ENCODE measurements around the gene LAMA3.

The LAMA3 gene

DNA sequence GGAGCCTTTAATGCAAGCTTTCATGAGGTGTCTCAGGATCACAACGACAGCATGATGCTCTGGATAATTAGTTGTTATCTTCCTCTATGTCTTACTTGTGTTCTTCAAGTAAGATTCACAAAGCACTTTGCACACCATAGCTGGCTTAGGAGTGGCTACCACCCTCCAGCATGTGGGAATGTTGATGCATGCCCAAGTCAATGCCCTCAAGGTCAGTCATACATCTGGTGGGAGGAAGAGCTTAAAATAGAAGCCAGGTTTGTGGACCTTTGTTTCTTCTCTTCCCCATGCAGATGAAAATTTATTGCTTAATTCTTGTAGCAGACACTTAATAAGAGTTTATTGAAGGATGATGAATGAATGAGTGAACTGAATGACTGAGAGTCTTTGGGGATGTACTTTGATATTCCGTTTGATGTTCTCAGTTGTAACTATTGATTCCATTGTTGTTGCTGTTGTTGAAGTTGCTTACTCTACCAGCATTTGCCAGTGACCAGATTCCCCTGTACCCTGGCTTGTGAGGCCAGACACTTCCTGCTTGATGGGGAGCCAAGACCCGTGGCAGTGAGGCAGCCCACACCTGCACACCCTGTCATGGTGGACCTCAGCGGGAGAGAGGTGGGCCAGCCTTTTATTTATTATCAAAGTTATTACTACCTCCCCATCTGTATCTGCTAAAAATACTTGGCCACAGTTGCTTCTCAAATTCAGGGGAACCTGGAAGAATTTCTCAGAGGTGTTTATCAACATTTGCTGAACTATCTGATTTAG lies 137.8 kb downstream of the LAMA3 start:
- Histone ChIP-seq H3K9ac (ENCODE audit: low read depth in 1 of 2, low read length in 2 of 2) (no peak overlapping the region), H3K36me3 (ENCODE audit: control insufficient read depth in 1 of 2, insufficient read depth in 2 of 2, low read length in 2 of 2) (no peaks in the 10 kb centered on the region), H3K27me3 (ENCODE audit: control insufficient read depth in 1 of 2, insufficient read depth in 2 of 2, low read length in 2 of 2) (no peaks in the 10 kb centered on the region), H3K27ac (ENCODE audit: low read depth, low read length) (no peak overlapping the region), H3K4me3 (ENCODE audit: low read depth in 1 of 2, low read length in 2 of 2) (no peak overlapping the region), H3K9me3 (ENCODE audit: control insufficient read depth in 1 of 2, low read length in 2 of 2) (no peaks in the 10 kb centered on the region), H3K4me1 (ENCODE audit: control insufficient read depth in 1 of 2, insufficient read depth in 2 of 2, low read length in 2 of 2) (peaks cover 0 to 10% of the 10 kb centered on the region in 2 donors)

DNA sequence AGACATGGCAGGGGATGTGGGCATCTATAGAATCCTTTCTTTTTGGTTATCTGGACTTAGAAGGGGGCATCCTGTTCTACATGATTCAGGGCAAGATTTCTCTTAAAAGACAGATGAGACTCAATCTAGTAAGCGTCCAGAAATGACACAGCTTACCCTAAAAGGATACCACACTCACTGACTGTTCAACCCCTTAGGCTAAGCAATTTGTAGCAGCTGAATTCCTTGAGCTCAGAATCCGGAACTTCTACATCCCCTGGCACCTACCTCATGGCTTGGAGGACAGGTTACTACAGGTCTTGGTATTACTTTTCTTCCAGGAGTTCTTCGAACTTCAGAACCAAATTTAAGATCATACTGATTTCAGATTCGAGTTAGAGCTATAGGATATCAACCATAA lies 138.4 kb downstream of the LAMA3 start:
- no peaks in the 10 kb centered on the region for H3K9me3 ChIP-seq (ENCODE audit: control insufficient read depth in 1 of 2, low read length in 2 of 2)
- H3K9ac ChIP-seq (ENCODE audit: low read depth in 1 of 2, low read length in 2 of 2), result no peak overlapping the region
- no peak overlapping the region for H3K4me3 ChIP-seq (ENCODE audit: low read depth in 1 of 2, low read length in 2 of 2)
- H3K4me1 ChIP-seq (ENCODE audit: control insufficient read depth in 1 of 2, insufficient read depth in 2 of 2, low read length in 2 of 2), result peaks cover 0 to 10% of the 10 kb centered on the region in 2 donors
- H3K27ac ChIP-seq (ENCODE audit: low read depth, low read length), result no peak overlapping the region
- no peaks in the 10 kb centered on the region for H3K27me3 ChIP-seq (ENCODE audit: control insufficient read depth in 1 of 2, insufficient read depth in 2 of 2, low read length in 2 of 2)
- no peaks in the 10 kb centered on the region for H3K36me3 ChIP-seq (ENCODE audit: control insufficient read depth in 1 of 2, insufficient read depth in 2 of 2, low read length in 2 of 2)

DNA sequence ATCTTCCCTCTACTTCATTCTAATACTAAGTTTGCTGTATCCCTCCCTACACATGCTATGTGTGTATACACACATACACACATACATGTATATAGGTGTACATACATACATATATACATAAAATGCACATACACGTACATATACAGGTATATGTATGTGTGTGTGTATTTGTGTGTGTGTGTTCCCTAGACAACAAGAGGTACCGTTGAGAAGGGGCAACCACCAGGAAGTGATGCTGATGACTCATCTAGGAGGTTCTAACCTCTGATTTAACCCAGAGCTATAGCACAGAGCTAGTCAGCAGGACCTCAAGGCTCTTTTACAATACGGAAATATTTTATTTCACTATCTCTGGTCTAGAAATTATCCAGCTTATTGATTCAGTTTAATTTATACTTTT lies 139.2 kb downstream of the LAMA3 start:
- Histone ChIP-seq H3K9me3 (ENCODE audit: control insufficient read depth in 1 of 2, low read length in 2 of 2) (no peaks in the 10 kb centered on the region), H3K27ac (ENCODE audit: low read depth, low read length) (no peak overlapping the region), H3K27me3 (ENCODE audit: control insufficient read depth in 1 of 2, insufficient read depth in 2 of 2, low read length in 2 of 2) (no peaks in the 10 kb centered on the region), H3K36me3 (ENCODE audit: control insufficient read depth in 1 of 2, insufficient read depth in 2 of 2, low read length in 2 of 2) (no peaks in the 10 kb centered on the region), H3K4me3 (ENCODE audit: low read depth in 1 of 2, low read length in 2 of 2) (no peak overlapping the region), H3K4me1 (ENCODE audit: control insufficient read depth in 1 of 2, insufficient read depth in 2 of 2, low read length in 2 of 2) (peaks cover 0 to 10% of the 10 kb centered on the region in 2 donors), H3K9ac (ENCODE audit: low read depth in 1 of 2, low read length in 2 of 2) (no peak overlapping the region)

DNA sequence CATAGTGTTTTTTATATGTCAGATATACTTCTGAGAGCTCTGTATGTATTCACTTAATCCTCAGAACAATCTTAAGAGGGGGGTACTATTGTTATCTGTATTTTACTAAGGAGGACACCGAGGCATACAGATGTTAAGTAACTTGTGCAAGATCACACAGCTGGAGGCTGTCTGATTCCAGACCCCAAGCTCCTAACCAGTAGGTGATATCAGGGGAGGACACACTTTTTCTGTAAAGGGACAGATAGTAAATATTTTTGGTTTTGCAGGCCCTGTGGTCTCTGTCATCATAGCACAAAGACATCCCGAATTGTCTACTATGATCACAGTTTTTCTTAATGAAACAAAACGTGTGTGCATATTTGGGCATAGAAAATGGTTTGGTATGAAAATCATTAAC lies 143.7 kb downstream of the LAMA3 start:
- no peaks in the 10 kb centered on the region for H3K27me3 ChIP-seq (ENCODE audit: control insufficient read depth in 1 of 2, insufficient read depth in 2 of 2, low read length in 2 of 2)
- H3K9me3 ChIP-seq (ENCODE audit: control insufficient read depth in 1 of 2, low read length in 2 of 2), result no peaks in the 10 kb centered on the region
- peaks cover 0 to 10% of the 10 kb centered on the region in 2 donors for H3K4me1 ChIP-seq (ENCODE audit: control insufficient read depth in 1 of 2, insufficient read depth in 2 of 2, low read length in 2 of 2)
- H3K27ac ChIP-seq (ENCODE audit: low read depth, low read length), result no peak overlapping the region
- H3K9ac ChIP-seq (ENCODE audit: low read depth in 1 of 2, low read length in 2 of 2), result no peak overlapping the region
- no peak overlapping the region for H3K4me3 ChIP-seq (ENCODE audit: low read depth in 1 of 2, low read length in 2 of 2)
- H3K36me3 ChIP-seq (ENCODE audit: control insufficient read depth in 1 of 2, insufficient read depth in 2 of 2, low read length in 2 of 2), result no peaks in the 10 kb centered on the region

DNA sequence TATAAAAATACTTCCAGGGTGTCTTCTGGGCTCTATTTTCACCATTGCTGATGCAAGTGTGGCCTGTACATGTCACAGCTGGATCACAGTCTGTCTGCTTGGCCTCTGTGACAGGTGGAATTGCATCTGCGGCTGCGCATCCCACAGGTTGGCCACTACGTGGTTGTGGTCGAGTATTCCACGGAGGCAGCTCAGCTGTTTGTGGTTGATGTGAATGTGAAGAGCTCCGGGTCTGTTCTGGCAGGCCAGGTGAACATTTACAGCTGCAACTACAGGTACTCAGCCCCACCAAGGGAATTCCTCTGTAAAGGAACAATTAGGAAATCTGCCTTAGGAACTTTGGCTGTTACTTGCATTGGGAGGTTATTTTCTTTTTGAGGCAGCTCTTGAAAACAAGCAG lies 144.5 kb downstream of the LAMA3 start:
- Histone ChIP-seq H3K4me3 (ENCODE audit: low read depth in 1 of 2, low read length in 2 of 2) (no peak overlapping the region), H3K9me3 (ENCODE audit: control insufficient read depth in 1 of 2, low read length in 2 of 2) (no peaks in the 10 kb centered on the region), H3K4me1 (ENCODE audit: control insufficient read depth in 1 of 2, insufficient read depth in 2 of 2, low read length in 2 of 2) (peaks cover 0 to 7% of the 10 kb centered on the region in 2 donors), H3K27ac (ENCODE audit: low read depth, low read length) (no peak overlapping the region), H3K27me3 (ENCODE audit: control insufficient read depth in 1 of 2, insufficient read depth in 2 of 2, low read length in 2 of 2) (no peaks in the 10 kb centered on the region), H3K36me3 (ENCODE audit: control insufficient read depth in 1 of 2, insufficient read depth in 2 of 2, low read length in 2 of 2) (no peaks in the 10 kb centered on the region), H3K9ac (ENCODE audit: low read depth in 1 of 2, low read length in 2 of 2) (no peak overlapping the region)

DNA sequence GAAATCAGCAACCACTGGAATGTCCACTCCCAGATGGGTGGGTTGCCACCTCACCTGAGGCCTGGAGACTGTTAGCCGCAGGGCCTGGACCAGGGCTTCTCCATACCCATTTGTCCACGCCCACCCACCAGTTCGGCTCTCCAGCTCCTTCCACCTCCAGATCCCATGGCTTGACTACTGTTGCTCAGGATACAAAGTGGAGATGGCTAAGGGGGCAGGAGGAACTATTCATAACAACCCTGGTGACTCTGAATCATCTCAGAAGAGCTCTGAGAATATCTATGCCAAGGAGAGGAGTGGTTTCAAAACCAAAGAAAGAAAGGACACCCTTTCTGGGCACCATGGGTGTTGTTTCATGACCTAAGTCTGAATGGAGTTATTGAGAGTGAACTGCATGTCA lies 145.8 kb downstream of the LAMA3 start:
- no peak overlapping the region for H3K9ac ChIP-seq (ENCODE audit: low read depth in 1 of 2, low read length in 2 of 2)
- no peaks in the 10 kb centered on the region for H3K27me3 ChIP-seq (ENCODE audit: control insufficient read depth in 1 of 2, insufficient read depth in 2 of 2, low read length in 2 of 2)
- H3K36me3 ChIP-seq (ENCODE audit: control insufficient read depth in 1 of 2, insufficient read depth in 2 of 2, low read length in 2 of 2), result no peaks in the 10 kb centered on the region
- no peaks in the 10 kb centered on the region for H3K4me1 ChIP-seq (ENCODE audit: control insufficient read depth in 1 of 2, insufficient read depth in 2 of 2, low read length in 2 of 2)
- H3K9me3 ChIP-seq (ENCODE audit: control insufficient read depth in 1 of 2, low read length in 2 of 2), result no peaks in the 10 kb centered on the region
- H3K4me3 ChIP-seq (ENCODE audit: low read depth in 1 of 2, low read length in 2 of 2), result no peak overlapping the region
- H3K27ac ChIP-seq (ENCODE audit: low read depth, low read length), result no peak overlapping the region

DNA sequence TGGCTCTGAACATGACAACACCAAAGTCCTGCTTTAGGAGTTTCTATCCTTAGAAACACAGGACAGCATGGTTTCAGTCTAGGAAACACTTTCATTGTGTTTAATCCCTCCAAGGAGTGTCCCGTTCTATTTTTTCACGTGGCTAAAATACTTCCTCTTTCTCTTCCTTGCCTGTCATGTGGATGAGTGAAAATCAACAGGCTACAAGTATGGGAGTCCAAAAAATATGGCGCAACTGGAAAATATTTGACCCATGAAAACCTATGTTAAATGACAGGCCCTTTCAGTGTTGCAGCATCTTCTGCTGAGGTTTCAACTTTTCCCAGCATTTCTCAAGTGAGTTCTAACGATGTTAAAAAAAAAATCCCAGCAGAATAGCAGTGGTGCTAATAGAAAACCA lies 146.3 kb downstream of the LAMA3 start:
- no peak overlapping the region for H3K9ac ChIP-seq (ENCODE audit: low read depth in 1 of 2, low read length in 2 of 2)
- no peaks in the 10 kb centered on the region for H3K36me3 ChIP-seq (ENCODE audit: control insufficient read depth in 1 of 2, insufficient read depth in 2 of 2, low read length in 2 of 2)
- no peaks in the 10 kb centered on the region for H3K27me3 ChIP-seq (ENCODE audit: control insufficient read depth in 1 of 2, insufficient read depth in 2 of 2, low read length in 2 of 2)
- no peak overlapping the region for H3K27ac ChIP-seq (ENCODE audit: low read depth, low read length)
- H3K4me1 ChIP-seq (ENCODE audit: control insufficient read depth in 1 of 2, insufficient read depth in 2 of 2, low read length in 2 of 2), result no peaks in the 10 kb centered on the region
- H3K9me3 ChIP-seq (ENCODE audit: control insufficient read depth in 1 of 2, low read length in 2 of 2), result no peaks in the 10 kb centered on the region
- no peak overlapping the region for H3K4me3 ChIP-seq (ENCODE audit: low read depth in 1 of 2, low read length in 2 of 2)

DNA sequence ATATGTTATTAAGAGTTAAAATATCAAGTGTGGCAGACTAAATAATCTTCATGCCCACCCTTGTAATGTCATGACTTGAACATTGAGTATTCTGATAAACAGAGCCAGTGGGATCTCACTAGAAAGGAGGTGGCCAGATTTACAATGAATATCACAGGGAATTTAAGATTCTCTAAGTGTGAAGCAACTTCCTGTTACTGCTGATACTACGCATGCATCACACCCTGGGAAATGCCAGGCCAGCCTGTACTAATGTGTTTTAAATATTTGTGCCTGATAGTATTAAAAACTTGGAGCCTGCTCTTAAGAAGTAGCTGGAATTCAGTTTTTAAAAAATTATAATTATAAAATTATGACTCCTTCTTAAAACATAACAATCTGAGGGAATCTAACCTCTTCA lies 148.3 kb downstream of the LAMA3 start:
- Histone ChIP-seq H3K4me1 (ENCODE audit: control insufficient read depth in 1 of 2, insufficient read depth in 2 of 2, low read length in 2 of 2) (no peaks in the 10 kb centered on the region), H3K27ac (ENCODE audit: low read depth, low read length) (no peak overlapping the region), H3K4me3 (ENCODE audit: low read depth in 1 of 2, low read length in 2 of 2) (no peak overlapping the region), H3K27me3 (ENCODE audit: control insufficient read depth in 1 of 2, insufficient read depth in 2 of 2, low read length in 2 of 2) (no peaks in the 10 kb centered on the region), H3K36me3 (ENCODE audit: control insufficient read depth in 1 of 2, insufficient read depth in 2 of 2, low read length in 2 of 2) (no peaks in the 10 kb centered on the region), H3K9ac (ENCODE audit: low read depth in 1 of 2, low read length in 2 of 2) (no peak overlapping the region), H3K9me3 (ENCODE audit: control insufficient read depth in 1 of 2, low read length in 2 of 2) (no peaks in the 10 kb centered on the region)

DNA sequence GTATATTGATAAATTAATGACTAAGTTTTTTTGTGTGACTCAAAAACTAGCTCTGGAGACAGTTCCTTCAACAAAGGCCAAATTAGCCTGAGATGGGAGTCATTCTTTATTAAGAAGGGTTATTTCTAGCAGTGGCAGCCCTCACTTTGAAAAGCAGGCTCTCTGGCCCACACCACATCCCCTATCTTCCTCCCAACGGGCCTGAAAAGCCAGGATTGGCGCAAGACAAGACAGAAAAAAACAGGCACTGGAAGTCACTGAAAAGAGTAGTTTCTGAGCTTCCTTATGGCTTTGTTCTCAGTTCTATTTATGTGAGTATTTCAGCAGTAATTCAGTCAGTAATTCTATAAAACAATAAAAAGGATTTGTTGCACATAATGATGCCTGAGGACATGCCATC lies 149.0 kb downstream of the LAMA3 start:
- Histone ChIP-seq H3K27ac (ENCODE audit: low read depth, low read length) (no peak overlapping the region), H3K4me3 (ENCODE audit: low read depth in 1 of 2, low read length in 2 of 2) (no peak overlapping the region), H3K36me3 (ENCODE audit: control insufficient read depth in 1 of 2, insufficient read depth in 2 of 2, low read length in 2 of 2) (no peaks in the 10 kb centered on the region), H3K4me1 (ENCODE audit: control insufficient read depth in 1 of 2, insufficient read depth in 2 of 2, low read length in 2 of 2) (no peaks in the 10 kb centered on the region), H3K9me3 (ENCODE audit: control insufficient read depth in 1 of 2, low read length in 2 of 2) (no peaks in the 10 kb centered on the region), H3K9ac (ENCODE audit: low read depth in 1 of 2, low read length in 2 of 2) (no peak overlapping the region), H3K27me3 (ENCODE audit: control insufficient read depth in 1 of 2, insufficient read depth in 2 of 2, low read length in 2 of 2) (no peaks in the 10 kb centered on the region)

DNA sequence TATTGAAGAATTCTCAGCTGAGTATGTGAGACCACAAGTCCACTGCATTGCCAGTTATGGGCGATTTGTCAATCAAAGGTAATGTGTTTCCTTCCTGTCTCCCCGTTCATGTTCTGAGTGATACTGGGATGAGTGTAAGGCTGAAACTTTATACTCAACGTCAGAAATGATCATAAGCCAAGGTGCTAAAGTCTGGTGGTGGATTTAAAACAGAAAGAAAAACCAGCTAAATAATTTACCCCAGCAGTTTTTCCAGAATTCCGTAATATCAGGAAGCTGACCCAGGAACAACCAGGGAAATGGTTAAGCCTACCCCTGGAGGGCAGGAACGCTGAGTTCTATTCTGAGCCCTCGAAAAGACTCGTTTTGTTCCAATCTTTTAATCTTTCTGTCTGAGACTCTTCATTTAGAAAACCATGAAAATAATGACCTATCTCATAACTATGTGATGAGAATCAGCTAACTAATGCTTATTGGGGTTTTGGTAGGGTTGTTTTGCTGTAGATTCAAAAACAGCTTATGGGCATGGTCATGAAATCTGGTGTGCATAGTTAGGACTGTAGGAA lies 149.6 kb downstream of the LAMA3 start:
- Histone ChIP-seq H3K4me1 (ENCODE audit: control insufficient read depth in 1 of 2, insufficient read depth in 2 of 2, low read length in 2 of 2) (no peaks in the 10 kb centered on the region), H3K4me3 (ENCODE audit: low read depth in 1 of 2, low read length in 2 of 2) (no peak overlapping the region), H3K27ac (ENCODE audit: low read depth, low read length) (no peak overlapping the region), H3K27me3 (ENCODE audit: control insufficient read depth in 1 of 2, insufficient read depth in 2 of 2, low read length in 2 of 2) (no peaks in the 10 kb centered on the region), H3K9me3 (ENCODE audit: control insufficient read depth in 1 of 2, low read length in 2 of 2) (no peaks in the 10 kb centered on the region), H3K36me3 (ENCODE audit: control insufficient read depth in 1 of 2, insufficient read depth in 2 of 2, low read length in 2 of 2) (no peaks in the 10 kb centered on the region), H3K9ac (ENCODE audit: low read depth in 1 of 2, low read length in 2 of 2) (no peak overlapping the region)

Data from duodenal mucosa (tissue), 2 donors.